OCI-LY3 (cell line): ENCODE measurements around the gene KRTAP5-4.
"Not testable (repeated sequence)": the region's sequence is repeated elsewhere in the genome, so short reads cannot be mapped to it uniquely, and the experiment has no call there.

Source experiments
- EZH2phosphoT487 ChIP-seq: fragments of 200-600 bp; shearing (Covaris generic); IDR thresholded peaks from 2 replicates; pipeline ENCODE4 v1.6.1; 2018; ENCODE audit warnings: antibody characterized with exemption, mixed run types, low read depth
- TF ChIP-seq, protein P1 (sequence below): fragments of 200-600, 300-600 bp; sonication (generic); IDR thresholded peaks from 2 replicates; pipeline ENCODE4 v1.5.1; 2014; ENCODE audit warnings: antibody characterized with exemption, low read length, low read depth

DNA sequence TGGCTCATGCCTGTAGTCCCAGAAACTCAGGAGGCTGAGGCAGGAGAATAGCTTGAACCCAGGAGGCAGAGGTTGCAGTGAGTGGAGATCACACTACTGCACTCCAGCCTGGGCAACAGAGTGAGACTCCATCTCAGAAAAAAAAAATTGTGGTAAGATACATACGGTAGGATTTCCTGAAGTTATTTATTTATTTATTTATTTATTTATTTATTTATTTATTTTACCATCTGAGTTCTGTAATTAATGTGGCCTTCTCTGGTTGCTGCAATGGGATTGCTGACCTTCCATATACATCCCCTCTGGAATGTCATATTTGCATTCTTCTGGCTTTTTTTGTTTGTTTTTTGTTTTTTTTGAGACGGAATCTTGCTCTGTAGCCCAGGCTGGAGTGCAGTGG lies 39.0 kb downstream of the KRTAP5-4 start:
- TF ChIP-seq, protein P1, sequence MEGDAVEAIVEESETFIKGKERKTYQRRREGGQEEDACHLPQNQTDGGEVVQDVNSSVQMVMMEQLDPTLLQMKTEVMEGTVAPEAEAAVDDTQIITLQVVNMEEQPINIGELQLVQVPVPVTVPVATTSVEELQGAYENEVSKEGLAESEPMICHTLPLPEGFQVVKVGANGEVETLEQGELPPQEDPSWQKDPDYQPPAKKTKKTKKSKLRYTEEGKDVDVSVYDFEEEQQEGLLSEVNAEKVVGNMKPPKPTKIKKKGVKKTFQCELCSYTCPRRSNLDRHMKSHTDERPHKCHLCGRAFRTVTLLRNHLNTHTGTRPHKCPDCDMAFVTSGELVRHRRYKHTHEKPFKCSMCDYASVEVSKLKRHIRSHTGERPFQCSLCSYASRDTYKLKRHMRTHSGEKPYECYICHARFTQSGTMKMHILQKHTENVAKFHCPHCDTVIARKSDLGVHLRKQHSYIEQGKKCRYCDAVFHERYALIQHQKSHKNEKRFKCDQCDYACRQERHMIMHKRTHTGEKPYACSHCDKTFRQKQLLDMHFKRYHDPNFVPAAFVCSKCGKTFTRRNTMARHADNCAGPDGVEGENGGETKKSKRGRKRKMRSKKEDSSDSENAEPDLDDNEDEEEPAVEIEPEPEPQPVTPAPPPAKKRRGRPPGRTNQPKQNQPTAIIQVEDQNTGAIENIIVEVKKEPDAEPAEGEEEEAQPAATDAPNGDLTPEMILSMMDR, result not testable (repeated sequence)
- TF ChIP-seq EZH2phosphoT487, result not testable (repeated sequence)
